H1 (cell line): ENCODE data around the gene CALM1.

ENCODE experiments used
- CHD1 ChIP-seq: IDR thresholded peaks from 2 replicates; pipeline ENCODE4 v1.6.1; 2012; ENCODE audit warnings: low read depth, low read length, improper control_type of control experiment
- CREB1 ChIP-seq: IDR thresholded peaks from 2 replicates; pipeline ENCODE4 v1.6.1; 2012; ENCODE audit warnings: inconsistent platforms
- EP300 ChIP-seq, 2 experiments: IDR thresholded peaks; 1 replicate in 1 of 2; 2 replicates in 1 of 2; pipeline ENCODE4 v1.6.1; 2011 to 2012; ENCODE audit warnings: low read depth in 2 of 2, low read length in 2 of 2, mild to moderate bottlenecking in 2 of 2, borderline replicate concordance in 1 of 2, inconsistent platforms in 1 of 2, moderate library complexity in 1 of 2
- EZH2 ChIP-seq: fragments of 200-600 bp; sonication (generic); IDR thresholded peaks from 2 replicates; pipeline ENCODE4 v1.7.1; 2012; ENCODE audit warnings: low read depth, mild to moderate bottlenecking, moderate library complexity, low read length, inconsistent platforms; ENCODE audit not compliant: severe bottlenecking
- GABPA ChIP-seq: IDR thresholded peaks from 2 replicates; pipeline ENCODE4 v1.6.1; 2011; ENCODE audit warnings: mild to moderate bottlenecking, low read length, moderate library complexity, borderline replicate concordance; ENCODE audit not compliant: insufficient read depth
- JUND ChIP-seq: IDR thresholded peaks from 2 replicates; pipeline ENCODE4 v1.6.1; 2011; ENCODE audit warnings: mild to moderate bottlenecking, improper control_type of control experiment, low read length
- POLR2A ChIP-seq, 2 experiments: IDR thresholded peaks; 1 replicate in 1 of 2; 2 replicates in 1 of 2; pipeline ENCODE4 v1.6.1; 2011; ENCODE audit warnings: low read depth in 2 of 2, low read length in 2 of 2, mild to moderate bottlenecking in 2 of 2; ENCODE audit errors: control extremely low read depth in 1 of 2
- POLR2AphosphoS5 ChIP-seq: IDR thresholded peaks from 2 replicates; pipeline ENCODE4 v1.6.1; 2011; ENCODE audit warnings: low read depth, low read length
- POU5F1 ChIP-seq: IDR thresholded peaks from 2 replicates; pipeline ENCODE4 v1.6.1; 2011; ENCODE audit warnings: low read depth, mild to moderate bottlenecking, low read length, moderate library complexity
- RFX5 ChIP-seq: IDR thresholded peaks from 2 replicates; pipeline ENCODE4 v1.6.1; 2011; ENCODE audit warnings: low read depth, low read length, improper control_type of control experiment, borderline replicate concordance
- SUZ12 ChIP-seq: fragments of 200-600 bp; sonication (generic); IDR thresholded peaks from 2 replicates; pipeline ENCODE4 v1.6.1; 2012; ENCODE audit warnings: mild to moderate bottlenecking, inconsistent platforms, low read length, moderate library complexity, mixed read lengths
- TF ChIP-seq, protein P1 (sequence below), 3 experiments: IDR thresholded peaks; 1 replicate in 2 of 3; 2 replicates in 1 of 3; pipeline versions ENCODE4 v1.5.1 to v1.6.1; 2011; ENCODE audit warnings: low read length in 3 of 3, mild to moderate bottlenecking in 3 of 3, inconsistent platforms in 2 of 3, low read depth in 1 of 3, moderate library complexity in 1 of 3; ENCODE audit not compliant: insufficient read depth in 1 of 3; ENCODE audit errors: control extremely low read depth in 1 of 3

- TF ChIP-seq CHD1, result no peak
- TF ChIP-seq, protein P1, sequence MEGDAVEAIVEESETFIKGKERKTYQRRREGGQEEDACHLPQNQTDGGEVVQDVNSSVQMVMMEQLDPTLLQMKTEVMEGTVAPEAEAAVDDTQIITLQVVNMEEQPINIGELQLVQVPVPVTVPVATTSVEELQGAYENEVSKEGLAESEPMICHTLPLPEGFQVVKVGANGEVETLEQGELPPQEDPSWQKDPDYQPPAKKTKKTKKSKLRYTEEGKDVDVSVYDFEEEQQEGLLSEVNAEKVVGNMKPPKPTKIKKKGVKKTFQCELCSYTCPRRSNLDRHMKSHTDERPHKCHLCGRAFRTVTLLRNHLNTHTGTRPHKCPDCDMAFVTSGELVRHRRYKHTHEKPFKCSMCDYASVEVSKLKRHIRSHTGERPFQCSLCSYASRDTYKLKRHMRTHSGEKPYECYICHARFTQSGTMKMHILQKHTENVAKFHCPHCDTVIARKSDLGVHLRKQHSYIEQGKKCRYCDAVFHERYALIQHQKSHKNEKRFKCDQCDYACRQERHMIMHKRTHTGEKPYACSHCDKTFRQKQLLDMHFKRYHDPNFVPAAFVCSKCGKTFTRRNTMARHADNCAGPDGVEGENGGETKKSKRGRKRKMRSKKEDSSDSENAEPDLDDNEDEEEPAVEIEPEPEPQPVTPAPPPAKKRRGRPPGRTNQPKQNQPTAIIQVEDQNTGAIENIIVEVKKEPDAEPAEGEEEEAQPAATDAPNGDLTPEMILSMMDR (IDR thresholded peaks at IDR 0.05; ENCODE audit: control extremely low read depth in 1 of 3, insufficient read depth in 1 of 3, low read depth in 1 of 3, low read length in 3 of 3), result no peak
- TF ChIP-seq GABPA, result no peak
- TF ChIP-seq CREB1, result no peak
- no peak for TF ChIP-seq RFX5
- no peak for TF ChIP-seq SUZ12
- TF ChIP-seq POLR2A (IDR thresholded peaks at IDR 0.05; ENCODE audit: control extremely low read depth in 1 of 2, low read depth in 2 of 2, low read length in 2 of 2), result no peak
- no peak for TF ChIP-seq EP300 (IDR thresholded peaks at IDR 0.05; ENCODE audit: borderline replicate concordance in 1 of 2, low read depth in 2 of 2, low read length in 2 of 2)
- TF ChIP-seq POLR2AphosphoS5, result no peak
- TF ChIP-seq POU5F1, result no peak
- no peak for TF ChIP-seq JUND
- no peak for TF ChIP-seq EZH2
Measured at GRCh38 chr14:90402016-90402415, 5.2 kb downstream of the CALM1 start.
